Endothelial cell of umbilical vein (primary cell): ENCODE measurements around the gene CPLX1.

Experiments
- CTCF ChIP-seq, 2 donors: IDR thresholded peaks; 1 replicate in 1 of 2; 2 replicates in 1 of 2; pipeline ENCODE4 v1.5.1; 2011; ENCODE audit warnings: low read length in 2 of 2, mild to moderate bottlenecking in 2 of 2, moderate library complexity in 2 of 2, control low read depth in 1 of 2, inconsistent platforms in 1 of 2, low read depth in 1 of 2; ENCODE audit not compliant: insufficient read depth in 1 of 2; ENCODE audit errors: extremely low read depth in 1 of 2
- JUN ChIP-seq: IDR thresholded peaks from 2 replicates; pipeline ENCODE4 v1.6.1; 2011; ENCODE audit warnings: borderline replicate concordance, low read depth; ENCODE audit not compliant: insufficient read length, insufficient read depth

- no peak for TF ChIP-seq CTCF (IDR thresholded peaks at IDR 0.05; ENCODE audit: extremely low read depth in 1 of 2, insufficient read depth in 1 of 2, low read depth in 1 of 2, low read length in 2 of 2)
- no peak for TF ChIP-seq JUN
These were observed 29.7 kb downstream of the CPLX1 start for GRCh38 chr4:796206-796605.
